GM10248 (cell line): ENCODE measurements around the gene WBP1.

Source experiments
- CTCF ChIA-PET: fragments of 300-600 bp; sonication (Branson Sonifier 250); formaldehyde crosslinking; extraction: SDS; loops from one replicate; lab custom pipeline; 2021; ENCODE audit warnings: antibody characterized with exemption; lab: Yijun Ruan, JAX
- POLR2A ChIA-PET: fragments of 350-650 bp; sonication (Branson Sonifier 250); formaldehyde crosslinking; extraction: SDS; loops from one replicate; lab custom pipeline; 2020; ENCODE audit warnings: antibody characterized with exemption; lab: Yijun Ruan, JAX
- DNase-seq: peaks from one replicate; pipeline ENCODE4 v3.0.0; 2012; ENCODE audit errors: extremely low spot score
- CTCF ChIP-seq: IDR thresholded peaks from 2 replicates; pipeline ENCODE4 v1.5.1; 2012; ENCODE audit warnings: mild to moderate bottlenecking, low read depth; ENCODE audit errors: extremely low read depth, missing control alignments, control extremely low read depth

The WBP1 gene

GRCh38 chr2:74458132-74458937 lies at the start of gene WBP1:
TSS of gene WBP1 (plus strand) at chr2:74458438. CDS start at chr2:74458603, 165 bp downstream.
- DNase-seq = peak; percentile 95
- TF ChIP-seq CTCF = no peak
- ChIA-PET POLR2A (interaction anchor here (1.0 to 1.7 kb wide), 10 partner anchors 9 to 72 kb away, joined by 3 to 8 read pairs (median 4); partner anchors contain the start of genes AUP1, HTRA2 and MRPL53), CTCF (interaction anchor here (0.9 to 4.5 kb wide), 7 partner anchors 9 to 129 kb away, joined by 3 to 29 read pairs (median 4); partner anchors contain the start of genes AUP1, CCDC142, HTRA2 and MRPL53)

GRCh38 chr2:74413001-74413698 lies 45.1 kb upstream of the WBP1 start:
- ChIA-PET POLR2A (interaction anchor here (0.6 kb wide), 1 partner anchor 72 kb away, joined by 3 read pairs; no protein-coding TSS in a partner anchor), CTCF (interaction anchor here (1.0 to 3.6 kb wide), 3 partner anchors 12 to 292 kb away, joined by 3 to 22 read pairs (median 3); no protein-coding TSS in a partner anchor)
- TF ChIP-seq CTCF = no peak
- DNase-seq = no peak

- ChIA-PET POLR2A (no interaction called here), CTCF (interaction anchor here (2.4 to 3.6 kb wide), 3 partner anchors 9 to 23 kb away, joined by 6 to 22 read pairs (median 7); no protein-coding TSS in a partner anchor)
- DNase-seq = no peak
- no peak for TF ChIP-seq CTCF
These were observed 43.8 kb upstream of the WBP1 start for GRCh38 chr2:74414441-74414840.

- CTCF ChIA-PET = interaction anchor here (2.4 to 3.6 kb wide), 3 partner anchors 9 to 23 kb away, joined by 6 to 22 read pairs (median 7); no protein-coding TSS in a partner anchor
- DNase-seq = peak; percentile 51
- TF ChIP-seq CTCF = peak; percentile 23
- POLR2A ChIA-PET = interaction anchor here (0.6 kb wide), 1 partner anchor 9 kb away, joined by 3 read pairs; no protein-coding TSS in a partner anchor
These were observed 43.1 kb upstream of the WBP1 start for GRCh38 chr2:74414881-74415761.

GRCh38 chr2:74415762-74416395 lies 42.4 kb upstream of the WBP1 start:
- no peak for DNase-seq
- POLR2A ChIA-PET = interaction anchor here (0.6 kb wide), 1 partner anchor 10 kb away, joined by 3 read pairs; no protein-coding TSS in a partner anchor
- CTCF ChIA-PET = interaction anchor here (2.4 to 3.6 kb wide), 3 partner anchors 10 to 24 kb away, joined by 6 to 22 read pairs (median 7); no protein-coding TSS in a partner anchor
- no peak for TF ChIP-seq CTCF
